GM12878 (cell line): ENCODE results near the gene MYLK3. TPM values are rescaled to one million over a fixed set of nuclear protein-coding genes. Genes with fewer than 3 reads are reported as not detected.

Source experiments
- BCL11A ChIP-seq: IDR thresholded peaks from 2 replicates; pipeline ENCODE4 v1.6.1; 2011; ENCODE audit warnings: low read depth, low read length
- CBX3 ChIP-seq: fragments of 200-600 bp; sonication (generic); IDR thresholded peaks from 2 replicates; pipeline ENCODE4 v1.6.1; 2016; ENCODE audit warnings: low read depth, borderline replicate concordance
- EP300 ChIP-seq, 2 experiments: fragments of 150-350 bp in 1 of 2; IDR thresholded peaks; 2 replicates each; pipeline ENCODE4 v1.6.1; 2011 to 2012; ENCODE audit warnings: low read depth in 2 of 2, low read length in 2 of 2, borderline replicate concordance in 1 of 2, improper control_type of control experiment in 1 of 2, inconsistent platforms in 1 of 2; ENCODE audit not compliant: control insufficient read depth in 1 of 2
- HDAC6 ChIP-seq: fragments of 200-600 bp; sonication (generic); IDR thresholded peaks from one replicate; pipeline ENCODE4 v1.8.0; 2017; ENCODE audit warnings: antibody characterized with exemption; ENCODE audit not compliant: unreplicated experiment
- MEF2B ChIP-seq: fragments of 450-650 bp; IDR thresholded peaks from 2 replicates; pipeline ENCODE4 v1.6.1; 2018; ENCODE audit warnings: mild to moderate bottlenecking, moderate library complexity; ENCODE audit not compliant: partially characterized antibody, poor library complexity, severe bottlenecking
- NBN ChIP-seq: fragments of 450-650 bp; IDR thresholded peaks from 2 replicates; pipeline ENCODE4 v1.6.1; 2016
- NR2C1 ChIP-seq: fragments of 450-650 bp; IDR thresholded peaks from 2 replicates; pipeline ENCODE4 v1.6.1; 2017; ENCODE audit warnings: antibody characterized with exemption, mild to moderate bottlenecking, moderate library complexity
- SIN3A ChIP-seq: IDR thresholded peaks from 2 replicates; pipeline ENCODE4 v1.6.1; 2012; ENCODE audit warnings: low read depth, low read length, improper control_type of control experiment
- SIX5 ChIP-seq: IDR thresholded peaks from 2 replicates; pipeline ENCODE4 v1.6.1; 2011; ENCODE audit warnings: mild to moderate bottlenecking, low read depth, low read length, moderate library complexity; ENCODE audit not compliant: severe bottlenecking
- SMC3 ChIP-seq: IDR thresholded peaks from 2 replicates; pipeline ENCODE4 v1.6.1; 2011; ENCODE audit warnings: low read length, improper control_type of control experiment, borderline replicate concordance
- SPI1 ChIP-seq: IDR thresholded peaks from 2 replicates; pipeline ENCODE4 v1.6.1; 2011; ENCODE audit warnings: low read depth, mild to moderate bottlenecking, low read length, moderate library complexity, borderline replicate concordance; ENCODE audit not compliant: insufficient read depth
- SREBF1 ChIP-seq: IDR thresholded peaks from 2 replicates; pipeline ENCODE4 v1.6.1; 2012; ENCODE audit warnings: mild to moderate bottlenecking, low read length
- WRNIP1 ChIP-seq: IDR thresholded peaks from 2 replicates; pipeline ENCODE4 v1.6.1; 2011; ENCODE audit warnings: low read depth, low read length, improper control_type of control experiment, borderline replicate concordance
- polyA plus RNA-seq, 11 experiments: library from polyadenylated mRNA; depleted of rRNA in 4 of 11; unstranded in 6 of 11; stranded (reverse) in 5 of 11; fragments of >200 nt; fragmentation: Nextera tagmentation in 4 of 11; fragmentation: Illumina TruSeq in 1 of 11; extraction: Ambion mirVana in 4 of 11; extraction: Trizol in 1 of 11; gene quantifications; 1 replicate in 1 of 11; 2 replicates in 10 of 11; pipeline versions ENCODE4 v1.2.1 to v1.2.3, GENCODE V29; 2011 to 2016; ENCODE audit warnings: inconsistent platforms in 2 of 11, missing spikeins in 2 of 11, low read depth in 1 of 11
- total RNA-seq, 4 experiments: library from RNA; depleted of rRNA in 3 of 4; stranded (reverse); fragments of >200 nt in 3 of 4; fragmentation: Illumina TruSeq in 1 of 4; extraction: Trizol in 1 of 4; gene quantifications; 2 replicates each; pipeline versions ENCODE4 v1.2.1 to v1.2.3, GENCODE V29; 2013 to 2021
- TF ChIP-seq, protein P1 (sequence below): IDR thresholded peaks from 2 replicates; pipeline ENCODE4 v1.6.1; 2011; ENCODE audit warnings: low read depth, low read length, improper control_type of control experiment, borderline replicate concordance
- TF ChIP-seq, protein P2 (sequence below): IDR thresholded peaks from 2 replicates; pipeline ENCODE4 v1.6.1; 2012; ENCODE audit warnings: low read depth, low read length, improper control_type of control experiment
- TF ChIP-seq, protein P3 (sequence below): fragments of 450-650 bp; conservative IDR thresholded peaks from 2 replicates; pipeline ENCODE4 v1.6.1; 2017; ENCODE audit warnings: mild to moderate bottlenecking, moderate library complexity
- TF ChIP-seq, protein P4 (sequence below): IDR thresholded peaks from 2 replicates; pipeline ENCODE4 v1.6.1; 2012; ENCODE audit warnings: low read depth, low read length, improper control_type of control experiment
- TF ChIP-seq, protein P5 (sequence below): fragments of 450-650 bp; IDR thresholded peaks from 2 replicates; pipeline ENCODE4 v1.6.1; 2018; ENCODE audit warnings: borderline replicate concordance, mild to moderate bottlenecking; ENCODE audit not compliant: partially characterized antibody
- TF ChIP-seq, protein P6 (sequence below): fragments of 450-650 bp; IDR thresholded peaks from 2 replicates; pipeline ENCODE4 v1.6.1; 2018; ENCODE audit warnings: mild to moderate bottlenecking, low read depth, moderate library complexity; ENCODE audit not compliant: partially characterized antibody

The MYLK3 gene
- total and polyA plus RNA-seq, 10 of the 15 experiments (the other 5 are each of a cell fraction or from before 2014, with no cell fraction given): 0.02 to 0.46 (median 0.17) TPM

DNA sequence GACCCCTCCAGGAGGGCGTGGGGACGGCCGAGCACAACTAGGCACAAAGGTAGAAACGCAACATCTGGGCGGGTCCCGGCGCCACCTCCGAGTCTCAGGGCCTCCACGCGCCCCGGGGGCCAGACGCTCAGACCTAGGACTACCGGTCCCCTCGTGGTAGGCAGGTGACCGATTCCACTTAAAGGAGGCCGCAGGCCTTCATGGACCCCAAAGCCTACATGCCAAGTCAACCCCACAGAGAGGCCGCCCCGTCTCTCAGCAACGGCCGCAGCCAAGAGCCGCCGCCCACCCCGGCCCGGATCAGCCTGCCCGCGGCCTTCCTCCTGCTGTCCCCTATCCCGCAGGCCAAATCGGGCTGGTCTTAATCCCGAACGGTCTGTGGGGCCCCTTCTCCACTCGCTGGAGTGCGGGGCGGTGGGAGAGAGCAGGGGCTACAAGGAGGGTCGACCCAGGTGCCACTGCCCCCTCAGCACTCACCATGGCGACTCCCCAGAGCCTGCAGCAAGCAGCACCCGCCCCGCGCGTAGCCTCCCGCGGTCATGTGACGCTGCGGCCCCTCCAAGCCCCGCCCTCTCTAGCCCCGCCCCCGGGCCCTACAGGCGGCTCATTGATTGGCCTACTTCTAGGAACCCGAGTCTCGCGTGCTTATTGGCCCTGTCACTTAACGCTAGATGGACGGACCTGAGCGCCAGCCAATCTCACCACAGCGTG lies 59.3 kb downstream of the MYLK3 start, which contains the start of gene VPS35 (continued):
- TF ChIP-seq, protein P1, sequence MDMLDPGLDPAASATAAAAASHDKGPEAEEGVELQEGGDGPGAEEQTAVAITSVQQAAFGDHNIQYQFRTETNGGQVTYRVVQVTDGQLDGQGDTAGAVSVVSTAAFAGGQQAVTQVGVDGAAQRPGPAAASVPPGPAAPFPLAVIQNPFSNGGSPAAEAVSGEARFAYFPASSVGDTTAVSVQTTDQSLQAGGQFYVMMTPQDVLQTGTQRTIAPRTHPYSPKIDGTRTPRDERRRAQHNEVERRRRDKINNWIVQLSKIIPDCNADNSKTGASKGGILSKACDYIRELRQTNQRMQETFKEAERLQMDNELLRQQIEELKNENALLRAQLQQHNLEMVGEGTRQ: peak; percentile 80
- TF ChIP-seq MEF2B (no peak), SIN3A (peak; percentile 67), CBX3 (no peak), SIX5 (no peak), WRNIP1 (no peak), EP300 (IDR thresholded peaks at IDR 0.05; ENCODE audit: borderline replicate concordance in 1 of 2, control insufficient read depth in 1 of 2, low read depth in 2 of 2, low read length in 2 of 2) (no peak), BCL11A (0 out of 2 replicates have a peak, but pooled peaks have one; percentile 17), NR2C1 (no peak), HDAC6 (no peak), SPI1 (no peak), NBN (no peak), SREBF1 (no peak), SMC3 (no peak)
- TF ChIP-seq, protein P2, sequence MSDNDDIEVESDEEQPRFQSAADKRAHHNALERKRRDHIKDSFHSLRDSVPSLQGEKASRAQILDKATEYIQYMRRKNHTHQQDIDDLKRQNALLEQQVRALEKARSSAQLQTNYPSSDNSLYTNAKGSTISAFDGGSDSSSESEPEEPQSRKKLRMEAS: peak; percentile 35; the same call in 1 of the 2 replicates
- TF ChIP-seq, protein P3, sequence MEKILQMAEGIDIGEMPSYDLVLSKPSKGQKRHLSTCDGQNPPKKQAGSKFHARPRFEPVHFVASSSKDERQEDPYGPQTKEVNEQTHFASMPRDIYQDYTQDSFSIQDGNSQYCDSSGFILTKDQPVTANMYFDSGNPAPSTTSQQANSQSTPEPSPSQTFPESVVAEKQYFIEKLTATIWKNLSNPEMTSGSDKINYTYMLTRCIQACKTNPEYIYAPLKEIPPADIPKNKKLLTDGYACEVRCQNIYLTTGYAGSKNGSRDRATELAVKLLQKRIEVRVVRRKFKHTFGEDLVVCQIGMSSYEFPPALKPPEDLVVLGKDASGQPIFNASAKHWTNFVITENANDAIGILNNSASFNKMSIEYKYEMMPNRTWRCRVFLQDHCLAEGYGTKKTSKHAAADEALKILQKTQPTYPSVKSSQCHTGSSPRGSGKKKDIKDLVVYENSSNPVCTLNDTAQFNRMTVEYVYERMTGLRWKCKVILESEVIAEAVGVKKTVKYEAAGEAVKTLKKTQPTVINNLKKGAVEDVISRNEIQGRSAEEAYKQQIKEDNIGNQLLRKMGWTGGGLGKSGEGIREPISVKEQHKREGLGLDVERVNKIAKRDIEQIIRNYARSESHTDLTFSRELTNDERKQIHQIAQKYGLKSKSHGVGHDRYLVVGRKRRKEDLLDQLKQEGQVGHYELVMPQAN: peak; percentile 95
- TF ChIP-seq, protein P4, sequence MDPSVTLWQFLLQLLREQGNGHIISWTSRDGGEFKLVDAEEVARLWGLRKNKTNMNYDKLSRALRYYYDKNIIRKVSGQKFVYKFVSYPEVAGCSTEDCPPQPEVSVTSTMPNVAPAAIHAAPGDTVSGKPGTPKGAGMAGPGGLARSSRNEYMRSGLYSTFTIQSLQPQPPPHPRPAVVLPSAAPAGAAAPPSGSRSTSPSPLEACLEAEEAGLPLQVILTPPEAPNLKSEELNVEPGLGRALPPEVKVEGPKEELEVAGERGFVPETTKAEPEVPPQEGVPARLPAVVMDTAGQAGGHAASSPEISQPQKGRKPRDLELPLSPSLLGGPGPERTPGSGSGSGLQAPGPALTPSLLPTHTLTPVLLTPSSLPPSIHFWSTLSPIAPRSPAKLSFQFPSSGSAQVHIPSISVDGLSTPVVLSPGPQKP: no peak
- TF ChIP-seq, protein P5, sequence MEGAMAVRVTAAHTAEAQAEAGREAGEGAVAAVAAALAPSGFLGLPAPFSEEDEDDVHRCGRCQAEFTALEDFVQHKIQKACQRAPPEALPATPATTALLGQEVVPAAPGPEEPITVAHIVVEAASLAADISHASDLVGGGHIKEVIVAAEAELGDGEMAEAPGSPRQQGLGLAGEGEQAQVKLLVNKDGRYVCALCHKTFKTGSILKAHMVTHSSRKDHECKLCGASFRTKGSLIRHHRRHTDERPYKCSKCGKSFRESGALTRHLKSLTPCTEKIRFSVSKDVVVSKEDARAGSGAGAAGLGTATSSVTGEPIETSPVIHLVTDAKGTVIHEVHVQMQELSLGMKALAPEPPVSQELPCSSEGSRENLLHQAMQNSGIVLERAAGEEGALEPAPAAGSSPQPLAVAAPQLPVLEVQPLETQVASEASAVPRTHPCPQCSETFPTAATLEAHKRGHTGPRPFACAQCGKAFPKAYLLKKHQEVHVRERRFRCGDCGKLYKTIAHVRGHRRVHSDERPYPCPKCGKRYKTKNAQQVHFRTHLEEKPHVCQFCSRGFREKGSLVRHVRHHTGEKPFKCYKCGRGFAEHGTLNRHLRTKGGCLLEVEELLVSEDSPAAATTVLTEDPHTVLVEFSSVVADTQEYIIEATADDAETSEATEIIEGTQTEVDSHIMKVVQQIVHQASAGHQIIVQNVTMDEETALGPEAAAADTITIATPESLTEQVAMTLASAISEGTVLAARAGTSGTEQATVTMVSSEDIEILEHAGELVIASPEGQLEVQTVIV: no peak
- TF ChIP-seq, protein P6, sequence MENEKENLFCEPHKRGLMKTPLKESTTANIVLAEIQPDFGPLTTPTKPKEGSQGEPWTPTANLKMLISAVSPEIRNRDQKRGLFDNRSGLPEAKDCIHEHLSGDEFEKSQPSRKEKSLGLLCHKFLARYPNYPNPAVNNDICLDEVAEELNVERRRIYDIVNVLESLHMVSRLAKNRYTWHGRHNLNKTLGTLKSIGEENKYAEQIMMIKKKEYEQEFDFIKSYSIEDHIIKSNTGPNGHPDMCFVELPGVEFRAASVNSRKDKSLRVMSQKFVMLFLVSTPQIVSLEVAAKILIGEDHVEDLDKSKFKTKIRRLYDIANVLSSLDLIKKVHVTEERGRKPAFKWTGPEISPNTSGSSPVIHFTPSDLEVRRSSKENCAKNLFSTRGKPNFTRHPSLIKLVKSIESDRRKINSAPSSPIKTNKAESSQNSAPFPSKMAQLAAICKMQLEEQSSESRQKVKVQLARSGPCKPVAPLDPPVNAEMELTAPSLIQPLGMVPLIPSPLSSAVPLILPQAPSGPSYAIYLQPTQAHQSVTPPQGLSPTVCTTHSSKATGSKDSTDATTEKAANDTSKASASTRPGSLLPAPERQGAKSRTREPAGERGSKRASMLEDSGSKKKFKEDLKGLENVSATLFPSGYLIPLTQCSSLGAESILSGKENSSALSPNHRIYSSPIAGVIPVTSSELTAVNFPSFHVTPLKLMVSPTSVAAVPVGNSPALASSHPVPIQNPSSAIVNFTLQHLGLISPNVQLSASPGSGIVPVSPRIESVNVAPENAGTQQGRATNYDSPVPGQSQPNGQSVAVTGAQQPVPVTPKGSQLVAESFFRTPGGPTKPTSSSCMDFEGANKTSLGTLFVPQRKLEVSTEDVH: no peak
